ENCODE measurements around the gene ZNF787.

The ZNF787 gene

DNA sequence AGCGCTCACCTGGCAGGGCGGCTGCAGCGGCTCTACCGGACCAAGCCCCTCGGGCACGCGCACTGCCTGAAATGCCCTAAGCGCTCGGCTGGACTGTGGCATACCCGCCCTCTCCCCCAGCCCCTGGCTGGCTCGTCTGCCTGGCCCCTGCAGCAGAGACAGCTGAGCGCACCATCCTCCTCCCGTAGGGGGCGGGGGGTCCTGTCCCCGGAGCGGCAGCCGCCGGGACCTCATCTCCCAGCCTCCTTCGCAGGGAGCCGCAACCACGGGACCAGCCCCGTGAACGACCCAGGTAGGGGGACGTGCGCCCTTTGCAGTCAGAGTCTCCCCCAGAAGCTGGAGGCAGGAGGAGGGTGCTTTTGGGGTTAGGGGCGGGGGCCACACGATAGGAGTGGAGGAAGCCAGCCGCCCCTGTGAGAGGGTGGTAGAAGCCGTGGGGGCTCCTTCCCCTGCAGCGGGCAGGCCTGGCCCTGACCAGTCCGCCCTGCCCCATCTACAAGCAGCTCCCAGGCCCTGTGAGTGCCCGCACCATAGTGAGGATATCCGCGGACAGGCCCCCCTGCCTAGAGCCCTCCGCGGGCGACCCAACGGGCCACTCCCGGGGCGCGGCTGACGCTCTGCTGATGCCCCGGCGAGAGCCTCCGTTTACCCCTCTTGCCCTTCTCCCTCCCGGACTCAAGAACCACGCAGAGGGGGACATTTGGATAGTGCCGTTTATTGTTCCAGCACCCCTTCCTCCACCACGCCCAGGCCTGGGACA lies 34.2 kb downstream of the ZNF787 start:
- no peak for DNase-seq (ENCODE audit: low read depth)

GRCh38 chr19:56085571-56086275 lies 35.4 kb downstream of the ZNF787 start:
- no peak for DNase-seq (ENCODE audit: low read depth)

GRCh38 chr19:56084835-56085536 lies 36.1 kb downstream of the ZNF787 start:
- no peak for DNase-seq (ENCODE audit: low read depth)

DNA sequence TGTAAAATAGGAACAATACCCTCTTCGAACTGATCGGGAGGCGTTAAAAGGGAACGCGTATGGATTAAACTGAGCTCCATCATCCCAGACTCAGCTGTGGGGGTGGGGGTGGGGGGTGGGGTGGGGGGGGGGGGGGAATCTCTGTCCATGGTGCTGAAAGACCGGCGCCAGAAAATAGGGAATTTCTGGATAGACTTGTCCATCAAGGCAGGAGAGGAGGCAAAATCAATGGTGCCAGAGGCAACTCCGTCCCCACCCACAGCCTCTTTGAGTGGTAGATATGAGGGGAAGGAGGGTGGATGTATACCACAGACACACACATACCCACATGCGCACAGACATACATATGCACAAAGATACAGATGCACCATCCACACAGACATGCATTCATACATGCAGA lies 37.4 kb downstream of the ZNF787 start:
- DNase-seq (ENCODE audit: low read depth): no peak

DNA sequence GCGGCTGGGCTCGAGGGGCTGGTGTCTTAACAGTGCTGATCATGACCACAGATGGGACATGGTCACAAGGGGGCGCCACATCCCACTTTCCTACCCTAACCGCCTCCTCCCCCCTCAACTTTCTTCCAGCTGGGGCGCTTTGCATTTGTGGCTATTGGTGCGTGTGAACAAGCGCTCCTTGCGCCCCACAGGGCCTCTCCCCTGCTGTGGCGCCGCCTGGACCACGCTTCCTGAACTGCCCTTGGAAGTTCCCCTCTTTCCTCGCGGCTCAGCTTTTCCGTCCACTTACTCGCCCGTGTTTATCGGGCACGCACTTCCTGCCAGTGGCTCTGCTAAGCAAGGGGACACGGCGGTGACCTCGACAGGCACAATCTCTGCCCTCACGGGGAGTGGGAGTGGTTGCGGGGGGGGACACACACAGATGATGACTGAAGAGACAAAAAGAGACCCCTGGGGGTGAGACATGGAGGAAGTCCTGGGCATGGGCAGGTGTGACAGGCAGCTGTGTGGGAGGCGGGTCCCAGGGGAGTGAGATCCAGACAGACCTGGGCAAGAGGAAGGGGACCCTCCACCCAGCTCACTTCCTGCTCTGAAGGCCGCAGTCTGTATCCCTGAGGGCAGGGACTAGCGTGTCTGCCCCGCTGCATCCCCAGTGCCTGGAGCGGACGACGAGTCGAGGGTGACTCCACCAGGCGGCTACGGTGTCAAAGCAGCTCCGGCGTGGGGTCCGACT lies 40.3 kb downstream of the ZNF787 start:
- peak; percentile 37 for DNase-seq (ENCODE audit: low read depth)

DNA sequence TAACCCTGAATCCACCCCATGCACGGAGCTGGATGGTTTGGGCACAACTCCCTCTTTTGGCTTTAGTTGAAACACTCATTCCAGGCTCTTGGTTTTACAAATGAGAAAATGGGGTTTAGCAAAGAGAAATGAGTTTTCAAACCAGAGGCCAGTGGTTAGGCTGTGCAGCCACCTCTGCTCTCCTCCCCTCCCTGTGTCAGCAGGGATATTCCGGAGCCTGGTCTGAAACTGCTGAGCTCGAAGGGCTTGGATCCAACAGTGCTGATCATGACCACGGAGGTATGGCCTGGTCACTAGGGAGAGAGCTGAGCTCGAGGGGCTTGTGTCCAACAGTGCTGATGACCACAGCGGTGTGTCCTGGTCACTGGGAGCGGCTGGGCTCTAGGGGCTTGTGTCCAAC lies 41.5 kb downstream of the ZNF787 start:
- DNase-seq (ENCODE audit: low read depth): no peak

GRCh38 chr19:56076498-56076897 lies 44.6 kb downstream of the ZNF787 start:
- no peak for DNase-seq (ENCODE audit: low read depth)

- DNase-seq (ENCODE audit: low read depth): no peak
Measured at GRCh38 chr19:56071151-56071550, 49.9 kb downstream of the ZNF787 start.

DNA sequence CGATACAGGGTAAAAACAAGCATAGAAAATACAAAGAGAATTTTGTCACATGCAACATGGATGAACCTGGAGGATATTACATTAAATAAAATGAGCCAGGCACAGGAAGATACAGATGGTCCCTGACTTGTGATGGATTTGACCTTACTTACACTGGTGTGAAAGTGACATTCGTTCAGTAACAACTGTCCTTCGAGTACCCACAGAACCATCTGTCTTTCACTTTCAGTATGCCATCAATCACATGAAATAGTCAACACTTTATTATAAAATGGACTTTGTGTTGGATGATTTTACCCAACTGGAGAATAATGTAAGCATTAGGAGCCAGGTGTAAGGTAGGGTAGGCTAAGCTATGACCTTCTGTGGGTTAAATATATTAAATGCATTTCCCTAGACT lies 51.5 kb downstream of the ZNF787 start:
- DNase-seq (ENCODE audit: low read depth): no peak

DNA sequence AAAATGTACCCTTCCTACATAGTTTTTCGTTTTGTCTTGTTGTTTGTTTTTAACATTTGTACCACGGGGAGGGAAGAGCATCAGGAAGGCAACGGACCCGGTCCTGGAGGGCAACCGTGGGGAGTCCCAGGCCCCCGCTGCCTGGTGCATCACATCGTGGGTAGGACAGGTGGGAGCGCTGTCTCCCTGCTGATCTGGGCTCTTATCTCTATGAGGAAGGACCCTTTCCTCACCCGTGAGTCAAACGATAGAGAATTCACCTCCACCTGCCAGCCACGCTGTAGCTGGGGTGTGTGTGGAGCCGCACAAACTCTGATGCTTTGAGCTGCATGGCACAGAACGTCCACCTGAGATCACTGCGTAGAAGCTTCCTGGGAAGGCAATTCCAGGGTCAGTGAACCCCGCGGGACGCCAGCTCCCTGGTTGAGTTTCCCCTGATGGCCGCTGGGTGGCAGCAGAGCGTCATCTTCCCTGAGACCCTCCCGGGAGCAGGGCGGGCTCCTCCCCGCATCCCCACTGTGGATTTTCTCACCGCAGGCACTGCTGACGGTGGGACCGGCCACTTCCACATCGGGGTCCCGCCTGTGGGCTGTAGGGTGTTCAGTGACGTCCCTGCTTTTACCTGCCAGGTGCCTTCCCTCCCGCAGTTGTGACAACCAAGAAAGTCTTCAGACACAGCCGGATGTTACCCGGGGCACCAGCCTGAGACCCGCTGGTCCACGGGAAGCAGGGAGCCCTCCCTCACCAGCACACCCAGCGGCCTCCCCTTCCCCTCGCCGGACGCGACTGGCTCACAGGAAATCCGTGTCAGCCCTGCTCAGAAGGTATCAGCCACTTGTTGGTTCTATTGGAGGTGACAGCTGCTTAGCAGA lies 54.7 kb downstream of the ZNF787 start:
- DNase-seq (ENCODE audit: low read depth): peak; percentile 40

DNA sequence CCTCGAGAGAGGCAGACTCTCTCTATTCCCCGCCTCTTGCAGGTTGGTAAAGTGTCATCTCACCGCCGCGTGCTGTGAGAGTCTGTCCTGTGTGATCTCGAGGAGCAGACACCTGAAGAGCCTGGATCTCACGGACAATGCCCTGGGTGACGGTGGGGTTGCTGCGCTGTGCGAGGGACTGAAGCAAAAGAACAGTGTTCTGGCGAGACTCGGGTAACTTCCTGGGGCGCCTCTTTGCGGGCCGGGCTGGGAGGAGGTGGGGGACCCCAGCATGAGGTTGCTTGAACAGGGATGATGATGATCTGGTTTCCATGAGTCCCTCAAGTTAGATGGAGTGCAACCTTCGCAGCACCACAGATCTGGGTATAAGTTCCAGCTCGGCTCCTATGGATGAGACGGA lies 67.5 kb downstream of the ZNF787 start:
- no peak for DNase-seq (ENCODE audit: low read depth)

Measured in activated T-helper 1 cell treated with Interleukin-2 at 50 U/mL for 16 hours (primary cell).